Right lobe of liver (tissue), 6 donors: ENCODE results near the gene MUC4. TPM values are rescaled to one million over a fixed set of nuclear protein-coding genes. Genes with fewer than 3 reads are reported as not detected.

Source experiments
- ATAC-seq, 4 donors: fragments of 200-7000 bp; cut with Tn5 transposase; one replicate each; pipeline ENCODE4 v1.9.1; 2020; ENCODE audit warnings: mild to moderate bottlenecking in 4 of 4, moderate library complexity in 4 of 4
- DNase-seq, 3 donors: peaks; one replicate each; pipeline ENCODE4 v3.0.0-alpha.2; 2020
- H3K27ac ChIP-seq, 3 donors: fragments of 200-600 bp; one replicate each; pipeline ENCODE4 v1.8.0; 2022
- H3K27me3 ChIP-seq, 2 donors: fragments of 200-600 bp; one replicate each; pipeline ENCODE4 v1.8.0; 2022
- H3K36me3 ChIP-seq, 4 donors: fragments of 200-600 bp; sonication (generic) in 1 of 4; one replicate each; pipeline versions ENCODE4 v1.5.1 to v1.8.0; 2017 to 2022; ENCODE audit warnings: control low read depth in 1 of 4
- H3K4me1 ChIP-seq, 4 donors: fragments of 200-600 bp; sonication (generic) in 1 of 4; one replicate each; pipeline versions ENCODE4 v1.5.1 to v1.8.0; 2017 to 2022; ENCODE audit warnings: control low read depth in 1 of 4
- H3K4me3 ChIP-seq, 3 donors: fragments of 200-600 bp; one replicate each; pipeline ENCODE4 v1.8.0; 2022
- H3K9me3 ChIP-seq, 4 donors: fragments of 200-600 bp; sonication (generic) in 1 of 4; one replicate each; pipeline versions ENCODE4 v1.5.1 to v1.8.0; 2017 to 2022; ENCODE audit warnings: control low read depth in 1 of 4
- POLR2A ChIP-seq: fragments of 450-650 bp; IDR thresholded peaks from one replicate; pipeline ENCODE4 v1.6.1; 2017; ENCODE audit warnings: antibody characterized with exemption, mild to moderate bottlenecking
- WGBS: methylation state at CpG from one replicate; pipeline ENCODE4 v1.1.6; 2018; ENCODE audit warnings: low coverage, low lambda C conversion rate; ENCODE audit not compliant: insufficient coverage; ENCODE audit errors: missing lambda C conversion rate; 5-methylcytosine and 5-hydroxymethylcytosine counted together
- intact Hi-C, 2 donors: fragments of 100-400 bp; cut with DNase I; formaldehyde crosslinking; loops; one replicate each; pipeline versions ENCODE4 v1.11.2 to v1.14.1; 2022
- total RNA-seq, 6 experiments: library from RNA; depleted of rRNA in 2 of 6; stranded (reverse); fragments of >200 nt in 2 of 6; fragmentation: NEBNext Ultra II Directional in 3 of 6; extraction: Animal tissue kit (Norgen Biotek cat#: 25700) in 3 of 6; gene quantifications; one replicate each; pipeline versions ENCODE4 v1.1.0 to v1.2.4, GENCODE V29; 2016 to 2023
- TF ChIP-seq, protein P1 (sequence below), 4 donors: fragments of 200-600 bp in 3 of 4; fragments of 450-650 bp in 1 of 4; IDR thresholded peaks; one replicate each; pipeline versions ENCODE4 v1.5.1 to v1.8.0; 2016 to 2022; ENCODE audit warnings: antibody characterized with exemption in 4 of 4, mild to moderate bottlenecking in 2 of 4
- donor health status: DM: no; HTN: yes; CAD: no.
- donor health status: DM: no; HTN: no; CAD: no.
- donor health status: DM: no; HTN: no; CAD: no.
- donor health status: DM: no; HTN: yes; CAD: no.
- donor health status: DM: no; HTN: yes; CAD: no.

The MUC4 gene
- total RNA-seq, 6 experiments from 2014 or later = 0.07 to 0.20 TPM; not detected in 4

DNA sequence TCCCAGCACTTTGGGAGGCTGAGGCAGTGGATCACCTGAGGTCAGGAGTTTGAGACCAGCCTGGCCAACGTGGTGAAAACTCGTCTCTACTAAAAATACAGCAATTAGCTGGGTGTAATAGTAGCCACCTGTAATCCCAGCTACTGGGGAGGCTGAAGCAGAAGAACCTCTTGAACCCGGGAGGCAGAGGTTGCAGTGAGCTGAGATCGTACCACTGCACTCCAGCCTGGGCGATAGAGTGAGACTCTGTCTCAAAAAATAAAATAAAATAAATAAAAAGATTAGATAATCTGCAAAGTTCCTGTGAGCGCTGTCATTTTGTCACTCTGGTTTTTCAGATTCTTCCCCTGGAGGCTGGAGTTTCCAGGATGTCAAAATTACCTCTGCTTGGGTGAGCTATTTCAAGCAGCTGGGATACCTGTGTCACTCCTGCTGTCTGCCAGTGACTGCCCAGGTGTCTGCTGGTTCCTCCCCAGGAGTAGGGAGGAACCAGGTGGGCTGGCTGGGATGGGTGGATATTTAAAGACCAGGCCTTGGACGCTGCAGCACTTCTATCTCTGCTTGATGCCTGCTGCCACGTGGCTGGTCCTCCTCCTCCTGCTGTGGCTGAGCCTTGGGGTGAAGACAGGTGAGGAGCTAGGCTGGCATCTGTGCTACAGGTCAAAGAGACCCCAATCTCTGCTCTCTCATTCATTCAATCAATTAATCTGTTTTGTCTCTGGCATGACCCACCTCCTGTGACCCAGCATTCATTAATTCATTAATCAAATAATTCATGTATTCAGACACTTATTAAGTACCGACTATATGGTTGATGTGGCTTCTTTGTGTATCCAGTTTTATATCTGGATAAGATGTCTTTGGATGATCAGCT, 110.5 kb downstream of the MUC4 start:
- Histone ChIP-seq H3K4me3 (no peak overlapping the region), H3K4me1 (peaks cover 0 to 5% (median 0%) of the 10 kb centered on the region in 4 donors), H3K36me3 (no peaks in the 10 kb centered on the region), H3K27ac (no peak overlapping the region), H3K9me3 (no peaks in the 10 kb centered on the region), H3K27me3 (no peaks in the 10 kb centered on the region)
- intact Hi-C loops = no loop called here
- WGBS = 84% methylated on average over 7 of the region's 9 CpGs
- DNase-seq (no peak), ATAC-seq (peak in 2 of 4 donors; percentile 2 to 3)
- TF ChIP-seq POLR2A = no peak
- TF ChIP-seq, protein P1, sequence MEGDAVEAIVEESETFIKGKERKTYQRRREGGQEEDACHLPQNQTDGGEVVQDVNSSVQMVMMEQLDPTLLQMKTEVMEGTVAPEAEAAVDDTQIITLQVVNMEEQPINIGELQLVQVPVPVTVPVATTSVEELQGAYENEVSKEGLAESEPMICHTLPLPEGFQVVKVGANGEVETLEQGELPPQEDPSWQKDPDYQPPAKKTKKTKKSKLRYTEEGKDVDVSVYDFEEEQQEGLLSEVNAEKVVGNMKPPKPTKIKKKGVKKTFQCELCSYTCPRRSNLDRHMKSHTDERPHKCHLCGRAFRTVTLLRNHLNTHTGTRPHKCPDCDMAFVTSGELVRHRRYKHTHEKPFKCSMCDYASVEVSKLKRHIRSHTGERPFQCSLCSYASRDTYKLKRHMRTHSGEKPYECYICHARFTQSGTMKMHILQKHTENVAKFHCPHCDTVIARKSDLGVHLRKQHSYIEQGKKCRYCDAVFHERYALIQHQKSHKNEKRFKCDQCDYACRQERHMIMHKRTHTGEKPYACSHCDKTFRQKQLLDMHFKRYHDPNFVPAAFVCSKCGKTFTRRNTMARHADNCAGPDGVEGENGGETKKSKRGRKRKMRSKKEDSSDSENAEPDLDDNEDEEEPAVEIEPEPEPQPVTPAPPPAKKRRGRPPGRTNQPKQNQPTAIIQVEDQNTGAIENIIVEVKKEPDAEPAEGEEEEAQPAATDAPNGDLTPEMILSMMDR (IDR thresholded peaks at IDR 0.05) = no peak

DNA sequence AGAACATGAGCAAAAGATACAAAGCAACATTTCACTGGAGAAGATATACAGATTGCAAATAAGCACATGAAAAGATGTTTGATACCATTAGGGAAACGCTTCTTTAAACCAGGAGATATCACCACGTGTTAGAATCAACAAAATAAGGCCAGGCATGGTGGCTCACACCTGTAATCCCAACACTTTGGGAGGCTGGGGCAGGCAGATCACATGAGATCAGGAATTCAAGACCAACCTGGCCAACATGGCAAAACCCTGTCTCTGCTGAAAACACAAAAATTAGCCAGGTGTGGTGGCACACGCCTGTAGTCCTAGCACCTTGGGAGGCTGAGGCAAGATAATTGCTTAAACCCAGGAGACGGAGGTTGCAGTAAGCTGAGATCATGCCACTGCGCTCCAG, 111.4 kb downstream of the MUC4 start:
- intact Hi-C loops = no loop called here
- Histone ChIP-seq H3K4me3 (no peak overlapping the region), H3K27ac (no peak overlapping the region), H3K36me3 (no peaks in the 10 kb centered on the region), H3K4me1 (peaks cover 0 to 5% (median 0%) of the 10 kb centered on the region in 4 donors), H3K27me3 (no peaks in the 10 kb centered on the region), H3K9me3 (no peaks in the 10 kb centered on the region)
- 96% methylated on average over 3 of the region's 5 CpGs for WGBS
- no peak for ATAC-seq
- TF ChIP-seq, protein P1 (IDR thresholded peaks at IDR 0.05) = no peak
- TF ChIP-seq POLR2A = no peak
- no peak for DNase-seq

DNA sequence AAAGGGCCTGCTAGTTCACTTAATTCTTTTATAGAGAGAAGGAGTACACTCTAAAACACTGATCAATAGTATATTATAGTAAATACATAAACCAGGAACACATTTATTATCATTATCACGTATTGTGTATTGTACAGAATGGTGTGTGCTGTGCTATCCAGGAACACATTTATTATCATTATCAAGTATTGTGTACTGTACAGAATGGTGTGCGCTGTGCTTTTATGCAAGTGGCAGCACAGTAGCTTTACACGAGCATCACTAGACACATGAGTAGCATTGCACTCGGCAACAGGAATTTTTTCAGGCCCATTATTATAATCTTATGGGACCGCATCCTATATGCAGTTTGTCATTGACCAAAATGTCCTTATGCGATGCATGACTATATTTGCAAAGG, 111.9 kb downstream of the MUC4 start:
- no peak overlapping the region for H3K27ac ChIP-seq
- no peaks in the 10 kb centered on the region for H3K36me3 ChIP-seq
- no peaks in the 10 kb centered on the region for H3K9me3 ChIP-seq
- no peak overlapping the region for H3K4me3 ChIP-seq
- no peaks in the 10 kb centered on the region for H3K27me3 ChIP-seq
- TF ChIP-seq POLR2A = no peak
- TF ChIP-seq, protein P1 (IDR thresholded peaks at IDR 0.05) = no peak
- WGBS = 93% methylated on average over 6 of the region's 6 CpGs
- ATAC-seq = peak in 1 of 4 donors; percentile 4
- intact Hi-C loops = no loop called here
- DNase-seq = no peak
- peaks cover 0 to 5% (median 0%) of the 10 kb centered on the region in 4 donors for H3K4me1 ChIP-seq

DNA sequence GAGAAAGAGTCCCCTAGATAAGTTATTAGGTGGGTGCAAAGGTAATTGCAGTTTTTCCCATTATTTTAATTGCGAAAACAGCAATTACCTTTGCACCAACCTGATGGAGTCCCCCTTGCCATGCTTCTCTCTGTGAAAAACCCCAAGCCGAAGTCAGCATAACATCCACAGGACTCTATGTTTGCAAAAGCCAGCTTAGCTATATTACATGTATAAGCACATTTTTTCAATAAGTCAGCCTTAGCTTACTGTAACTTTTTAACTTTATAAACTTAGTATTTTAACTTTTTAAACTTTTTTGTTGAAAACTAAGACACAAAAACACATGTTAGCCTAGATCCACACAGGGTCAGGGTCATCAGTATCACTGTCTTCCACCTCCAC, 112.3 kb downstream of the MUC4 start:
- Histone ChIP-seq H3K27ac (no peak overlapping the region), H3K9me3 (no peaks in the 10 kb centered on the region), H3K36me3 (no peaks in the 10 kb centered on the region), H3K27me3 (no peaks in the 10 kb centered on the region), H3K4me3 (no peak overlapping the region), H3K4me1 (peaks cover 0 to 5% (median 0%) of the 10 kb centered on the region in 4 donors)
- no peak for ATAC-seq
- intact Hi-C loops = no loop called here
- 100% methylated on average over 1 of the region's 2 CpGs for WGBS
- DNase-seq = no peak
- TF ChIP-seq POLR2A = no peak
- TF ChIP-seq, protein P1 (IDR thresholded peaks at IDR 0.05) = no peak
